Measurements from ENCODE around the gene NHSL2.
"Not testable (repeated sequence)": the region's sequence is repeated elsewhere in the genome, so short reads cannot be mapped to it uniquely, and the experiment has no call there.

The NHSL2 gene

GRCh38 chrX:72139538-72139937 lies 228.9 kb downstream of the NHSL2 start:
- no peak for DNase-seq

GRCh38 chrX:72141372-72142004 lies 230.8 kb downstream of the NHSL2 start:
- DNase-seq: no peak

- DNase-seq: no peak
These were observed 231.6 kb downstream of the NHSL2 start for GRCh38 chrX:72142094-72142793.

- DNase-seq: no peak
These were observed 232.4 kb downstream of the NHSL2 start for GRCh38 chrX:72142794-72143608.

GRCh38 chrX:72143609-72143907 lies 232.9 kb downstream of the NHSL2 start:
- no peak for DNase-seq

GRCh38 chrX:72145181-72145580 lies 234.5 kb downstream of the NHSL2 start:
- no peak for DNase-seq

GRCh38 chrX:72146527-72146926 lies 235.9 kb downstream of the NHSL2 start:
- no peak for DNase-seq

GRCh38 chrX:72158773-72159172 lies 248.1 kb downstream of the NHSL2 start:
- DNase-seq: no peak

GRCh38 chrX:72159769-72160168 lies 249.1 kb downstream of the NHSL2 start:
- DNase-seq: no peak

- DNase-seq: no peak
These were observed 254.9 kb downstream of the NHSL2 start for GRCh38 chrX:72165551-72165950.

GRCh38 chrX:72169008-72169728 lies 258.5 kb downstream of the NHSL2 start:
- DNase-seq: peak; percentile 16

GRCh38 chrX:72176289-72176688 lies 265.6 kb downstream of the NHSL2 start:
- not testable (repeated sequence) for DNase-seq

- no peak for DNase-seq
These were observed 266.3 kb downstream of the NHSL2 start for GRCh38 chrX:72176981-72177380.

- DNase-seq: no peak
These were observed 269.9 kb downstream of the NHSL2 start for GRCh38 chrX:72180539-72180938.

GRCh38 chrX:72181178-72182125 lies 270.8 kb downstream of the NHSL2 start, which contains the start of gene PIN4:
TSS of gene PIN4 (plus strand) at chrX:72181757. CDS start at chrX:72181786, 29 bp downstream.
- DNase-seq: peak; percentile 75

- no peak for DNase-seq
These were observed 272.3 kb downstream of the NHSL2 start for GRCh38 chrX:72182924-72183323.

GRCh38 chrX:72201836-72202536 lies 291.3 kb downstream of the NHSL2 start:
- no peak for DNase-seq
